Endothelial cell of umbilical vein (primary cell): ENCODE results near the gene SYNE3. TPM values are rescaled to one million over a fixed set of nuclear protein-coding genes. Genes with fewer than 3 reads are reported as not detected.

ENCODE experiments used
- BruUV-seq: library from RNA; stranded (reverse); fragments of 400-500 nt; replicated peaks from 2 replicates; lab custom pipeline; 2021; lab: Mats Ljungman, UMichigan
- CTCF ChIA-PET: fragments of 300-600, 350-600 bp; sonication (Branson Sonifier 250); formaldehyde crosslinking; loops from one replicate; lab custom pipeline; 2021; ENCODE audit warnings: antibody characterized with exemption, inconsistent platforms; lab: Charles Lee
- POLR2A ChIA-PET: fragments of 300-600, 350-600 bp; sonication (Branson Sonifier 250); formaldehyde crosslinking; loops from one replicate; lab custom pipeline; 2021; ENCODE audit warnings: antibody characterized with exemption, inconsistent platforms; lab: Charles Lee
- DNase-seq: peaks from one replicate; pipeline ENCODE4 v3.0.0-alpha.2; 2011; ENCODE audit warnings: low read depth, low spot score
- FAIRE-seq: peaks from 2 replicates; lab custom pipeline; 2011; peaks lifted over from hg19 to GRCh38; lab: Jason Lieb, UNC
- H2AFZ ChIP-seq: 2 replicates; pipeline ENCODE4 v1.6.0; 2012; ENCODE audit warnings: low read depth, low read length, control low read depth, inconsistent platforms
- H3K27ac ChIP-seq: 2 replicates; pipeline ENCODE4 v1.5.1; 2011; ENCODE audit warnings: low read depth, mild to moderate bottlenecking, control low read depth, low read length, moderate library complexity; ENCODE audit not compliant: insufficient read depth
- H3K27me3 ChIP-seq, 2 experiments: 2 replicates each; pipeline versions ENCODE4 v1.6.0 to v1.6.1; 2011; ENCODE audit warnings: low read length in 2 of 2, mixed read lengths in 1 of 2; ENCODE audit not compliant: control insufficient read depth in 2 of 2, insufficient read depth in 2 of 2
- H3K36me3 ChIP-seq, 2 experiments: 2 replicates in 1 of 2; 3 replicates in 1 of 2; pipeline ENCODE4 v1.5.1; 2011; ENCODE audit warnings: low read length in 2 of 2, mild to moderate bottlenecking in 1 of 2, moderate library complexity in 1 of 2; ENCODE audit not compliant: control insufficient read depth in 2 of 2, insufficient read depth in 2 of 2; ENCODE audit errors: extremely low read depth in 1 of 2
- H3K4me1 ChIP-seq: 3 replicates; pipeline ENCODE4 v1.5.1; 2011; ENCODE audit warnings: mild to moderate bottlenecking, low read length; ENCODE audit not compliant: control insufficient read depth, insufficient read depth; ENCODE audit errors: extremely low read depth
- H3K4me2 ChIP-seq: 2 replicates; pipeline ENCODE4 v1.6.1; 2011; ENCODE audit warnings: low read length, control low read depth, mixed read lengths; ENCODE audit not compliant: insufficient read depth
- H3K4me3 ChIP-seq, 3 experiments: fragments of 200-600 bp in 1 of 3; sonication (generic), shearing (Covaris generic) in 1 of 3; replicated peaks in 1 of 3; 2 replicates each; pipeline ENCODE4 v1.5.1; 2011 to 2016; ENCODE audit warnings: control low read depth in 3 of 3, low read length in 3 of 3, mild to moderate bottlenecking in 2 of 3, inconsistent platforms in 1 of 3, low read depth in 1 of 3, moderate library complexity in 1 of 3; ENCODE audit not compliant: insufficient read depth in 1 of 3
- H3K79me2 ChIP-seq: 2 replicates; pipeline ENCODE4 v1.6.0; 2012; ENCODE audit warnings: low read length, inconsistent platforms; ENCODE audit not compliant: control insufficient read depth, insufficient read depth
- H3K9ac ChIP-seq: replicated peaks from 2 replicates; pipeline ENCODE3; 2011; ENCODE audit warnings: low read length, control low read depth; ENCODE audit not compliant: insufficient read depth; ENCODE audit errors: extremely low read depth
- H3K9me1 ChIP-seq: replicated peaks from 3 replicates; pipeline ENCODE4 v1.6.0; 2011; ENCODE audit warnings: mild to moderate bottlenecking, low read length; ENCODE audit not compliant: control insufficient read depth, insufficient read depth; ENCODE audit errors: extremely low read depth
- H3K9me3 ChIP-seq: replicated peaks from 2 replicates; pipeline ENCODE4 v1.5.1; 2012; ENCODE audit warnings: low read length, inconsistent platforms; ENCODE audit not compliant: control insufficient read depth, insufficient read depth
- H4K20me1 ChIP-seq: replicated peaks from 2 replicates; pipeline ENCODE3; 2011; ENCODE audit warnings: mild to moderate bottlenecking, low read length; ENCODE audit not compliant: control insufficient read depth, insufficient read depth; ENCODE audit errors: extremely low read depth
- EZH2 ChIP-seq: IDR thresholded peaks from 2 replicates; pipeline ENCODE4 v1.6.1; 2012; ENCODE audit warnings: borderline replicate concordance, low read depth, mild to moderate bottlenecking, moderate library complexity, low read length, inconsistent platforms; ENCODE audit not compliant: severe bottlenecking
- FOS ChIP-seq: IDR thresholded peaks from 2 replicates; pipeline ENCODE4 v1.6.1; 2011; ENCODE audit warnings: mild to moderate bottlenecking, low read length, moderate library complexity, borderline replicate concordance; ENCODE audit not compliant: insufficient read depth
- GATA2 ChIP-seq: IDR thresholded peaks from 2 replicates; pipeline ENCODE4 v1.7.0; 2011; ENCODE audit warnings: low read depth, mild to moderate bottlenecking, moderate library complexity, mixed read lengths, low read length; ENCODE audit not compliant: insufficient read length, insufficient read depth
- JUN ChIP-seq: IDR thresholded peaks from 2 replicates; pipeline ENCODE4 v1.6.1; 2011; ENCODE audit warnings: borderline replicate concordance, low read depth; ENCODE audit not compliant: insufficient read length, insufficient read depth
- MYC ChIP-seq: IDR thresholded peaks from one replicate; pipeline ENCODE4 v1.6.1; 2011; ENCODE audit warnings: mild to moderate bottlenecking, low read depth, low read length
- POLR2A ChIP-seq: IDR thresholded peaks from 2 replicates; pipeline ENCODE4 v1.6.1; 2012; ENCODE audit warnings: low read depth, mild to moderate bottlenecking, control low read depth, low read length
- POLR2AphosphoS5 ChIP-seq: IDR thresholded peaks from 2 replicates; pipeline ENCODE4 v1.6.1; 2012; ENCODE audit warnings: low read depth, mild to moderate bottlenecking, control low read depth, low read length, moderate library complexity; ENCODE audit not compliant: insufficient read depth
- dilution Hi-C: fragments of 300-500 bp; cut with MboI; formaldehyde crosslinking; loops from one replicate; pipeline ENCODE4 v1.15.0; 2019; ENCODE audit warnings: low sequenced_read_pairs; ENCODE audit not compliant: extremely low pct_ligation_motif_present
- intact Hi-C: fragments of 100-400 bp; cut with micrococcal nuclease; formaldehyde crosslinking; loops from one replicate; pipeline ENCODE4 v1.10.0; 2022
- polyA plus RNA-seq, 4 experiments: library from polyadenylated mRNA; depleted of rRNA in 3 of 4; stranded (reverse) in 3 of 4; unstranded in 1 of 4; fragments of >200 nt; gene quantifications; 2 replicates each; pipeline versions ENCODE4 v1.2.1 to v1.2.3, GENCODE V29; 2011 to 2012; ENCODE audit warnings: missing spikeins in 1 of 4
- total RNA-seq: library from RNA; stranded (reverse); gene quantifications from 2 replicates; pipeline ENCODE4 v1.2.3, GENCODE V29; 2021
- TF ChIP-seq, protein P1 (sequence below), 2 donors: IDR thresholded peaks; 1 replicate in 1 of 2; 2 replicates in 1 of 2; pipeline ENCODE4 v1.5.1; 2011; ENCODE audit warnings: low read length in 2 of 2, mild to moderate bottlenecking in 2 of 2, moderate library complexity in 2 of 2, control low read depth in 1 of 2, inconsistent platforms in 1 of 2, low read depth in 1 of 2; ENCODE audit not compliant: insufficient read depth in 1 of 2; ENCODE audit errors: extremely low read depth in 1 of 2
- TF ChIP-seq, protein P2 (sequence below): IDR thresholded peaks from 2 replicates; pipeline ENCODE4 v1.6.1; 2011; ENCODE audit not compliant: insufficient read depth, insufficient read length

SYNE3 gene
- total and polyA plus RNA-seq, 2 donors (not counting 3 experiments of a cell fraction or from before 2014, with no cell fraction given): 3.0 to 18.8 TPM

DNA sequence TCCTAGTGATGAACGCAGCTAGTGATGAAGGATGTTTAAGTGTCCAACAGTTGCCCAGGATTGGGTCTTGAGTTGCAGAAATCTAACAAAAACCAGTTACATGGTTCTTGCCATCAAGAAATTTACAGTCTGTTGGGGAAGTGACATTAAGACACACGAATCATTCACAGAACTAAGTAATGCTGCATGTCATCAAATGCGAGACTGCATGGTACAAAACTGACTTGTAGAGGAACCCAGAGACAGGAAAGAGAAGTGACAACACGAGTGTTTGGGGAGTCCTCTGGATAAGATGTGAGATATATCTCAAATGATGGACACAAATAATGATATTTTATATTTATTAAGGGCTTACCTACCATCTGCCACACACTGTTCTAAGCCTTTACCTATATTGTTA is 6.1 kb upstream of the SYNE3 start:
- Histone ChIP-seq H3K9ac (no peak overlapping the region), H3K4me2 (no peak overlapping the region), H3K9me3 (no peaks in the 10 kb centered on the region), H3K9me1 (no peaks in the 10 kb centered on the region), H3K79me2 (no peaks in the 10 kb centered on the region), H3K4me3 (no peak overlapping the region), H4K20me1 (no peaks in the 10 kb centered on the region), H3K27me3 (no peaks in the 10 kb centered on the region), H3K4me1 (peaks cover 61% of the 10 kb centered on the region), H2AFZ (no peak overlapping the region), H3K27ac (no peak overlapping the region), H3K36me3 (no peaks in the 10 kb centered on the region)
- BruUV-seq: no TSS peak
- ChIA-PET POLR2A (no interaction called here), CTCF (interaction anchor here (0.6 to 3.1 kb wide), 8 partner anchors 9 to 1492 kb away, joined by 3 to 41 read pairs (median 11); no protein-coding TSS in a partner anchor)
- no peak for DNase-seq
- dilution Hi-C loops: no loop called here
- intact Hi-C loops: no loop called here
- FAIRE-seq: no peak
- TF ChIP-seq EZH2 (no peak), FOS (no peak), POLR2A (no peak), JUN (no peak), MYC (no peak), POLR2AphosphoS5 (no peak), GATA2 (no peak)
- TF ChIP-seq, protein P1, sequence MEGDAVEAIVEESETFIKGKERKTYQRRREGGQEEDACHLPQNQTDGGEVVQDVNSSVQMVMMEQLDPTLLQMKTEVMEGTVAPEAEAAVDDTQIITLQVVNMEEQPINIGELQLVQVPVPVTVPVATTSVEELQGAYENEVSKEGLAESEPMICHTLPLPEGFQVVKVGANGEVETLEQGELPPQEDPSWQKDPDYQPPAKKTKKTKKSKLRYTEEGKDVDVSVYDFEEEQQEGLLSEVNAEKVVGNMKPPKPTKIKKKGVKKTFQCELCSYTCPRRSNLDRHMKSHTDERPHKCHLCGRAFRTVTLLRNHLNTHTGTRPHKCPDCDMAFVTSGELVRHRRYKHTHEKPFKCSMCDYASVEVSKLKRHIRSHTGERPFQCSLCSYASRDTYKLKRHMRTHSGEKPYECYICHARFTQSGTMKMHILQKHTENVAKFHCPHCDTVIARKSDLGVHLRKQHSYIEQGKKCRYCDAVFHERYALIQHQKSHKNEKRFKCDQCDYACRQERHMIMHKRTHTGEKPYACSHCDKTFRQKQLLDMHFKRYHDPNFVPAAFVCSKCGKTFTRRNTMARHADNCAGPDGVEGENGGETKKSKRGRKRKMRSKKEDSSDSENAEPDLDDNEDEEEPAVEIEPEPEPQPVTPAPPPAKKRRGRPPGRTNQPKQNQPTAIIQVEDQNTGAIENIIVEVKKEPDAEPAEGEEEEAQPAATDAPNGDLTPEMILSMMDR (IDR thresholded peaks at IDR 0.05; ENCODE audit: extremely low read depth in 1 of 2, insufficient read depth in 1 of 2, low read depth in 1 of 2, low read length in 2 of 2): no peak
- TF ChIP-seq, protein P2, sequence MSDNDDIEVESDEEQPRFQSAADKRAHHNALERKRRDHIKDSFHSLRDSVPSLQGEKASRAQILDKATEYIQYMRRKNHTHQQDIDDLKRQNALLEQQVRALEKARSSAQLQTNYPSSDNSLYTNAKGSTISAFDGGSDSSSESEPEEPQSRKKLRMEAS: no peak
